GM23248 (cell line): ENCODE results near the gene LMNTD1. TPM values are rescaled to one million over a fixed set of nuclear protein-coding genes. Genes with fewer than 3 reads are reported as not detected.
A peak's percentile ranks its signal among the peaks of the same experiment; 100 is the strongest.

Experiments
- DNase-seq: peaks from one replicate; pipeline ENCODE4 v3.0.0-alpha.2; 2015
- H2AFZ ChIP-seq: fragments of 200-600 bp; sonication (generic); 2 replicates; pipeline ENCODE4 v1.6.1; 2016; ENCODE audit warnings: antibody characterized with exemption
- H3F3A ChIP-seq: fragments of 200-600 bp; sonication (generic); 2 replicates; pipeline ENCODE4 v1.6.1; 2016; ENCODE audit warnings: mild to moderate bottlenecking, antibody characterized with exemption, mixed run types; ENCODE audit not compliant: insufficient read depth
- H3K27ac ChIP-seq: fragments of 200-600 bp; sonication (generic); 2 replicates; pipeline ENCODE4 v1.5.1; 2016; ENCODE audit warnings: mild to moderate bottlenecking
- H3K27me3 ChIP-seq: fragments of 200-600 bp; sonication (generic); replicated peaks from 2 replicates; pipeline ENCODE4 v1.6.1; 2016; ENCODE audit warnings: mild to moderate bottlenecking; ENCODE audit not compliant: insufficient read depth
- H3K36me3 ChIP-seq: fragments of 200-600 bp; sonication (generic); 2 replicates; pipeline ENCODE4 v1.6.1; 2016; ENCODE audit warnings: low read depth, mild to moderate bottlenecking
- H3K4me1 ChIP-seq: fragments of 200-600 bp; sonication (generic); 2 replicates; pipeline ENCODE4 v1.6.1; 2016; ENCODE audit warnings: mild to moderate bottlenecking; ENCODE audit not compliant: insufficient read depth
- H3K4me2 ChIP-seq: fragments of 200-600 bp; sonication (generic); one replicate; pipeline ENCODE4 v1.6.1; 2016; ENCODE audit warnings: mild to moderate bottlenecking; ENCODE audit not compliant: unreplicated experiment
- H3K4me3 ChIP-seq: fragments of 200-600 bp; sonication (generic); 2 replicates; pipeline ENCODE4 v1.5.1; 2016; ENCODE audit warnings: mild to moderate bottlenecking
- H3K79me2 ChIP-seq: fragments of 200-600 bp; sonication (generic); 2 replicates; pipeline ENCODE4 v1.6.1; 2016; ENCODE audit warnings: mild to moderate bottlenecking; ENCODE audit not compliant: insufficient read depth
- H3K9ac ChIP-seq: fragments of 200-600 bp; sonication (generic); 2 replicates; pipeline ENCODE4 v1.6.1; 2016; ENCODE audit warnings: mild to moderate bottlenecking
- H3K9me2 ChIP-seq: fragments of 200-600 bp; sonication (generic); 2 replicates; pipeline ENCODE4 v1.6.1; 2016; ENCODE audit warnings: mixed run types, mild to moderate bottlenecking, moderate library complexity; ENCODE audit not compliant: insufficient read depth
- H3K9me3 ChIP-seq: fragments of 200-600 bp; sonication (generic); one replicate; pipeline ENCODE4 v1.6.1; 2017; ENCODE audit warnings: low read depth
- H4K20me1 ChIP-seq: fragments of 200-600 bp; sonication (generic); 2 replicates; pipeline ENCODE4 v1.6.0; 2016; ENCODE audit not compliant: insufficient read depth
- EZH2 ChIP-seq: fragments of 200-600 bp; sonication (generic); IDR thresholded peaks from 2 replicates; pipeline ENCODE4 v1.6.1; 2018; ENCODE audit warnings: antibody characterized with exemption, mild to moderate bottlenecking; ENCODE audit not compliant: insufficient read depth, poor library complexity, severe bottlenecking
- EZH2phosphoT487 ChIP-seq: fragments of 200-600 bp; sonication (generic); IDR thresholded peaks from 2 replicates; pipeline ENCODE4 v1.6.1; 2018; ENCODE audit warnings: antibody characterized with exemption, moderate library complexity, mild to moderate bottlenecking, low read depth; ENCODE audit not compliant: insufficient read depth
- WGBS, 2 experiments: methylation state at CpG; one replicate each; pipeline ENCODE4 v1.1.6; 2015 to 2017; ENCODE audit warnings: low lambda C conversion rate in 2 of 2, low coverage in 1 of 2; ENCODE audit errors: missing lambda C conversion rate in 2 of 2; 5-methylcytosine and 5-hydroxymethylcytosine counted together
- in situ Hi-C: fragments of 300-500 bp; cut with MboI; formaldehyde crosslinking; loops from 2 replicates; pipeline ENCODE4 v1.15.0; 2020
- polyA plus RNA-seq: library from polyadenylated mRNA; unstranded; fragments of >200 nt; fragmentation: Nextera tagmentation; extraction: Ambion mirVana; gene quantifications from 2 replicates; pipeline ENCODE4 v1.2.1, GENCODE V29; 2016
- total RNA-seq: library from RNA; depleted of rRNA; stranded (reverse); fragments of >200 nt; shearing (Covaris generic); gene quantifications from 2 replicates; pipeline ENCODE4 v1.2.3, GENCODE V29; 2014

LMNTD1 gene
- total and polyA plus RNA-seq, 2 experiments from 2014 or later: 0.43 to 0.58 TPM

DNA sequence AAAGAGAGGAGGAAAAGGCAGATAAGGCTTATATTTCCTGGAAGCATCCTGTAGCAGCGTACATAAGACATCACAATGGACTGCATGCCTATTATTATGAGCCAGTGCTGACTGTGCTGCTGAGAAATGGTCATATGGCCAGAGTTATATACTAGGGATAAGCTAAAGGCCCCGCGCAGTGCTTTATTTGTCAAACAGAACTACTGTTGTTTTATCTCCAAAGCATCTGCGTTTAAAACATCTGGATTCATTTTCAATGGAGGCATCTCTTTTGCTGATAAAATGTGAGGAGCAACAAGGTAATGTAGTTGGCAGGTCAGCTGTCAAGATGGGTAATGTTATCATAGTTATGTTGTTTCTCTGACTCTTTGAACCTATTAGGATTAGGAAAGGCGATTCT is 28.0 kb upstream of the LMNTD1 start:
- Histone ChIP-seq H3K4me3 (no peak overlapping the region), H3K27me3 (no peaks in the 10 kb centered on the region), H3K79me2 (no peaks in the 10 kb centered on the region), H3K9ac (no peak overlapping the region), H3K36me3 (no peaks in the 10 kb centered on the region), H2AFZ (no peak overlapping the region), H4K20me1 (no peaks in the 10 kb centered on the region), H3K4me2 (no peak overlapping the region), H3K9me3 (no peaks in the 10 kb centered on the region), H3K4me1 (peaks cover 19% of the 10 kb centered on the region), H3F3A (peaks cover 19% of the 10 kb centered on the region), H3K27ac (no peak overlapping the region), H3K9me2 (no peaks in the 10 kb centered on the region)
- in situ Hi-C loops: no loop called here
- no peak for TF ChIP-seq EZH2
- TF ChIP-seq EZH2phosphoT487: no peak
- DNase-seq: no peak
- WGBS, 2 experiments: 78 to 85% methylated on average over 5 of the region's 5 CpGs

DNA sequence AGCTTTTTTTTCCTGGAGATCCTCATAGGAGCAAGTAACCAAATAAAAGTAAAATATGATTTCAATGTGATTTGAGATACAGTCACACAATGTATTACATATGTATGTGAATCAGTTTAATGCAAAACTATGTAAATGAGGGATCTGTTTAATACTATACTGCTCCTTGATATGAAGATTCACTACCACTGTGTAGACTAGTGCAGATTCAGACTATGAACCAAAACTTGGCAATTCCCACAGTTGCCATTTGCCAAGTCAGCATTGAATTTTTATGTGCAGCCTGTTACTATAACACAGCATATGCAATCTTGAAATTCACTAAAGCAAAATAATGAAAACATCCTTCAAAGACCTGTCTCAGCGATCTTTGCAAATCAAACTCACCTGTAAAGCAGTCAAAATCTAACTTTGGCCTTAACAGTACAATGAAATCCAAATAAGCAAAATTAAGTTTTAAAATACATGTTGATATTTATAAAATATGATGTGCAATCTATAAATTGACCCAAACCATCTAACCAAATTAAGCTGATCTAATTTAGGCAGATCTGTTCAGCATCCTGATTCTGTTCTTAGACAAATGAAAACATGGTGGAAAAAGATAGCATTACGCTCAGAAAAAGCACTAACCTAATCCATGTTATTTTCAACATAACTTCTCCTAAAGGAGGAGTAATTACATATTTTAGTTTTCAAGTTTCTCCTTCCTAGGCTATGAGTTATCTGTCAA is 25.5 kb upstream of the LMNTD1 start:
- TF ChIP-seq EZH2phosphoT487 (no peak), EZH2 (no peak)
- 65 to 75% methylated on average over 2 of the region's 2 CpGs for WGBS, 2 experiments
- H3K4me2 ChIP-seq: no peak overlapping the region
- in situ Hi-C loops: no loop called here
- no peaks in the 10 kb centered on the region for H4K20me1 ChIP-seq
- H3K79me2 ChIP-seq: no peaks in the 10 kb centered on the region
- H3K27me3 ChIP-seq: no peaks in the 10 kb centered on the region
- H3K9ac ChIP-seq: no peak overlapping the region
- no peak overlapping the region for H3K27ac ChIP-seq
- no peaks in the 10 kb centered on the region for H3K9me3 ChIP-seq
- no peaks in the 10 kb centered on the region for H3K4me1 ChIP-seq
- no peaks in the 10 kb centered on the region for H3K36me3 ChIP-seq
- H2AFZ ChIP-seq: no peak overlapping the region
- no peaks in the 10 kb centered on the region for H3K9me2 ChIP-seq
- no peaks in the 10 kb centered on the region for H3F3A ChIP-seq
- no peak overlapping the region for H3K4me3 ChIP-seq
- no peak for DNase-seq

- Histone ChIP-seq H3K9me2 (no peaks in the 10 kb centered on the region), H3K36me3 (no peaks in the 10 kb centered on the region), H3K4me3 (no peak overlapping the region), H4K20me1 (no peaks in the 10 kb centered on the region), H3F3A (no peaks in the 10 kb centered on the region), H3K9me3 (no peaks in the 10 kb centered on the region), H3K4me1 (peaks cover 3% of the 10 kb centered on the region; the same call in 1 of the 2 replicates), H3K79me2 (no peaks in the 10 kb centered on the region), H3K27ac (no peak overlapping the region), H2AFZ (no peak overlapping the region), H3K4me2 (no peak overlapping the region), H3K27me3 (no peaks in the 10 kb centered on the region), H3K9ac (no peak overlapping the region)
- no peak for DNase-seq
- TF ChIP-seq EZH2phosphoT487 (no peak), EZH2 (no peak)
- in situ Hi-C loops: no loop called here
- WGBS, 2 experiments: 66 to 68% methylated on average over 1 of the region's 1 CpG
Observed at GRCh38 chr12:25574761-25575160, 21.7 kb upstream of the LMNTD1 start.

DNA sequence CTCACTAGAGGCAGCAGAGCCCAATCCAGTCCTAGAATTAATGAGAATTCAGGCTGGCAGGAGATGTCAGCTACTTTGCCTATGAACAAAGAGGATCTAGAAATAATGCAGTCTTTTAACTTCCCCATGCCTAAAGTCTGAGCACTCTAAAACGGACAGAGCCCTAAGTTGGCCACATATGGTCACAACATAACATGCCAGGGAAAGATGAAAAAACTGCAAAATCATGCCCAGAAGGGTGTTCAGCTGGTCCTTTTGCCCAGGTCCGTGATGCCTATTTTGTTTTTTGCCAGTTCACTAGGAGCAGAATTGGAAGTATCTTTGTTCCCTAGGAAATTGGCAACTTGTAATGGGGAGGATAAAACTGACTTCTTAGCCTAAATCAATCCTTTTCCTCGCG is 20.3 kb upstream of the LMNTD1 start:
- H3K9me3 ChIP-seq: no peaks in the 10 kb centered on the region
- H3K27me3 ChIP-seq: no peaks in the 10 kb centered on the region
- no peak overlapping the region for H3K9ac ChIP-seq
- no peaks in the 10 kb centered on the region for H4K20me1 ChIP-seq
- H3K4me1 ChIP-seq: peaks cover 3% of the 10 kb centered on the region; the same call in 1 of the 2 replicates
- TF ChIP-seq EZH2 (no peak), EZH2phosphoT487 (no peak)
- H3K27ac ChIP-seq: no peak overlapping the region
- DNase-seq: peak; percentile 10
- H3K4me2 ChIP-seq: no peak overlapping the region
- no peaks in the 10 kb centered on the region for H3K79me2 ChIP-seq
- in situ Hi-C loops: no loop called here
- peak overlapping the region; percentile 25; the same call in 1 of the 2 replicates for H2AFZ ChIP-seq
- H3K9me2 ChIP-seq: no peaks in the 10 kb centered on the region
- no peaks in the 10 kb centered on the region for H3K36me3 ChIP-seq
- 21 to 22% methylated on average over 4 of the region's 4 CpGs for WGBS, 2 experiments
- H3K4me3 ChIP-seq: no peak overlapping the region
- H3F3A ChIP-seq: no peaks in the 10 kb centered on the region

GRCh38 chr12:25570418-25570817 is 17.3 kb upstream of the LMNTD1 start:
- WGBS, 2 experiments: 50 to 69% methylated on average over 1 of the region's 1 CpG
- TF ChIP-seq EZH2 (no peak), EZH2phosphoT487 (no peak)
- no peaks in the 10 kb centered on the region for H3K27me3 ChIP-seq
- H3K27ac ChIP-seq: no peak overlapping the region
- H3K9me3 ChIP-seq: no peaks in the 10 kb centered on the region
- H3K79me2 ChIP-seq: no peaks in the 10 kb centered on the region
- H3F3A ChIP-seq: no peaks in the 10 kb centered on the region
- in situ Hi-C loops: no loop called here
- no peak overlapping the region for H3K9ac ChIP-seq
- H3K36me3 ChIP-seq: no peaks in the 10 kb centered on the region
- no peak overlapping the region for H2AFZ ChIP-seq
- DNase-seq: no peak
- H3K4me2 ChIP-seq: no peak overlapping the region
- H3K4me1 ChIP-seq: peaks cover 3% of the 10 kb centered on the region; the same call in 1 of the 2 replicates
- H4K20me1 ChIP-seq: no peaks in the 10 kb centered on the region
- no peak overlapping the region for H3K4me3 ChIP-seq
- no peaks in the 10 kb centered on the region for H3K9me2 ChIP-seq
